Measurements from ENCODE around the gene TAS2R41. TPM values are rescaled to one million over a fixed set of nuclear protein-coding genes. Genes with fewer than 3 reads are reported as not detected.

TAS2R41 gene
- total and polyA plus RNA-seq, 2 of the 4 experiments (the other 2 are of a cell fraction): not detected

GRCh38 chr7:143452495-143452894, 25.2 kb upstream of the TAS2R41 start:
- no peak overlapping the region for H3K14ac ChIP-seq (replicated peaks; ENCODE audit: low read depth, low read length)
- H2AFZ ChIP-seq (replicated peaks; ENCODE audit: low read length, poor library complexity): no peak overlapping the region
- no peak overlapping the region for H4K8ac ChIP-seq (ENCODE audit: low read depth in 2 of 2, low read length in 2 of 2)
- no TSS peak for BruUV-seq (replicated peaks)
- H4K5ac ChIP-seq (ENCODE audit: low read depth, low read length): no peak overlapping the region
- H3K36me3 ChIP-seq (ENCODE audit: control insufficient read depth, insufficient read depth, low read length): no peaks in the 10 kb centered on the region
- no peak overlapping the region for H3K23ac ChIP-seq (ENCODE audit: low read depth, low read length)
- no peak overlapping the region for H3K56ac ChIP-seq (ENCODE audit: extremely low read depth, insufficient read depth, low read length)
- TF ChIP-seq RAD21 (IDR thresholded peaks at IDR 0.05; ENCODE audit: low read length) (no peak), USF2 (IDR thresholded peaks at IDR 0.05; ENCODE audit: low read depth, low read length) (no peak), NFE2L2 (IDR thresholded peaks at IDR 0.05; ENCODE audit: low read depth, low read length) (no peak), SMC3 (IDR thresholded peaks at IDR 0.05; ENCODE audit: low read depth, low read length) (no peak), BHLHE40 (IDR thresholded peaks at IDR 0.05; ENCODE audit: low read depth, low read length) (no peak), CHD1 (IDR thresholded peaks at IDR 0.05; ENCODE audit: low read depth, low read length) (no peak), FOS (IDR thresholded peaks at IDR 0.05; ENCODE audit: low read depth, low read length) (no peak), RCOR1 (IDR thresholded peaks at IDR 0.05; ENCODE audit: insufficient replicate concordance, low read length) (no peak), POLR2A (IDR thresholded peaks at IDR 0.05; ENCODE audit: low read depth, low read length) (no peak), MXI1 (IDR thresholded peaks at IDR 0.05; ENCODE audit: borderline replicate concordance, low read depth, low read length) (no peak), RFX5 (IDR thresholded peaks at IDR 0.05; ENCODE audit: low read depth, low read length) (no peak)
- no peak overlapping the region for H3K4ac ChIP-seq (ENCODE audit: low read depth, low read length)
- peak overlapping the region; percentile 46; the same call in 1 of the 2 replicates for H3K18ac ChIP-seq (ENCODE audit: low read depth, low read length)
- no peaks in the 10 kb centered on the region for H3K79me1 ChIP-seq (ENCODE audit: low read depth in 1 of 2, low read length in 2 of 2)
- dilution Hi-C loops (cut with HindIII; ENCODE audit: low sequenced_read_pairs, unreplicated experiment): no loop called here
- intact Hi-C loops (cut with micrococcal nuclease): loop anchor here (2.0 kb wide), 1 partner anchor 16 kb away; no protein-coding TSS in a partner anchor
- no peak overlapping the region; the same call in 1 of the 2 replicates for H3K4me2 ChIP-seq (ENCODE audit: low read depth, low read length)
- H3K4me3 ChIP-seq (ENCODE audit: insufficient read depth, low read depth, low read length): no peak overlapping the region
- H2BK5ac ChIP-seq (ENCODE audit: low read depth, low read length, poor library complexity, severe bottlenecking): no peak overlapping the region
- H2BK120ac ChIP-seq (ENCODE audit: low read depth, low read length): no peak overlapping the region
- H3K9ac ChIP-seq (ENCODE audit: low read depth, low read length): no peak overlapping the region
- ChIA-PET CTCF (no interaction called here), POLR2A (ENCODE audit: unreplicated experiment) (no interaction called here)
- H2BK15ac ChIP-seq (ENCODE audit: low read depth, low read length): 0 out of 3 replicates have a peak overlapping the region, but pooled peaks have one; percentile 40
- H2AK9ac ChIP-seq (replicated peaks; ENCODE audit: low read depth, low read length, poor library complexity): no peak overlapping the region
- in situ Hi-C loops (cut with MboI; ENCODE audit: low sequenced_read_pairs): no loop called here
- DNase-seq: peak; percentile 51
- H4K20me1 ChIP-seq (ENCODE audit: insufficient read depth, low read length): no peaks in the 10 kb centered on the region; the same call in 1 of the 2 replicates
- H3K4me1 ChIP-seq (ENCODE audit: control insufficient read depth, insufficient read depth, low read length): peaks cover 7% of the 10 kb centered on the region
- H3K9me1 ChIP-seq (ENCODE audit: insufficient read depth, low read length): peaks cover 4% of the 10 kb centered on the region
- no peak overlapping the region for H4K91ac ChIP-seq (ENCODE audit: insufficient read depth, low read depth, low read length)
- H3K9me3 ChIP-seq (ENCODE audit: control insufficient read depth, insufficient read depth, low read length): no peaks in the 10 kb centered on the region
- no CpG with 5 or more reads among the region's 2 CpGs for WGBS, 2 experiments (ENCODE audit: extremely low coverage in 2 of 2, insufficient read length in 1 of 2)
- no peak overlapping the region for H3K27ac ChIP-seq (ENCODE audit: insufficient read depth, low read length)
- ATAC-seq (ENCODE audit: low read depth): no peak
- H2AK5ac ChIP-seq (ENCODE audit: low read depth, low read length): no peak overlapping the region
- H3K27me3 ChIP-seq (ENCODE audit: control insufficient read depth, insufficient read depth, low read length): peaks cover 2% of the 10 kb centered on the region; the same call in 1 of the 2 replicates
- H2BK20ac ChIP-seq (ENCODE audit: low read depth, low read length): no peak overlapping the region

Data from IMR-90 (cell line).